Measurements from ENCODE around the gene PACRG. TPM values are rescaled to one million over a fixed set of nuclear protein-coding genes. Genes with fewer than 3 reads are reported as not detected.

The PACRG gene
- total and polyA plus RNA-seq, 2 donors (not counting 3 experiments of a cell fraction or from before 2014, with no cell fraction given), result 0.08 TPM; not detected in 1

DNA sequence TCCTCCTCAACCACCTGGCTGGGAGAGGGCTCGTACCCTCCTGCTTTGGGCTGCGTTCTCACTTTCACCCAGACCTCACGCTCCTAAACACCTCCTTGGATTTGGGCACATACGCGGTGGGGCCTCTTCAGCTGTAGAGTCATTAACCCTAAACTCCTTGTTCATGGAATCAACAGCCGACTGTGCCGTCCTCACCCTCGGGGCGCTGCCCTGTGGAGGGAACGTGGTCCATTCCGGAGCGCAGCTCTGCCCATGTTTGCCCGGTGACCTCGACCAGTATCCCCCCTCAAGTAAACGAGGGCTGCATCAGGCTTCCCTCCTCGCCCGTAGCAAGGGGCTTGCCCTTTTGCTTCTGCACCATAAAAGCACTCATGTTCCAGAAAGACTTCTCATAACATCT, 512.8 kb downstream of the PACRG start:
- no peak overlapping the region for H3K4me3 ChIP-seq (replicated peaks in 1 of 3; ENCODE audit: insufficient read depth in 1 of 3, low read depth in 1 of 3, low read length in 3 of 3)
- no peaks in the 10 kb centered on the region for H3K9me3 ChIP-seq (replicated peaks; ENCODE audit: control insufficient read depth, insufficient read depth, low read length)
- CTCF ChIA-PET, result no interaction called here
- intact Hi-C loops (cut with micrococcal nuclease) (no loop called here), dilution Hi-C loops (cut with MboI; ENCODE audit: extremely low pct_ligation_motif_present, low sequenced_read_pairs) (no loop called here)
- no peak overlapping the region for H3K27ac ChIP-seq (ENCODE audit: insufficient read depth, low read depth, low read length)
- POLR2A ChIA-PET, result no interaction called here
- no peaks in the 10 kb centered on the region for H4K20me1 ChIP-seq (replicated peaks; ENCODE audit: control insufficient read depth, extremely low read depth, insufficient read depth, low read length)
- H3K9me1 ChIP-seq (replicated peaks; ENCODE audit: control insufficient read depth, extremely low read depth, insufficient read depth, low read length), result no peaks in the 10 kb centered on the region
- H3K9ac ChIP-seq (replicated peaks; ENCODE audit: extremely low read depth, insufficient read depth, low read length), result no peak overlapping the region
- no peak overlapping the region for H2AFZ ChIP-seq (ENCODE audit: low read depth, low read length)
- no peak for FAIRE-seq
- no TSS peak for BruUV-seq (replicated peaks)
- H3K27me3 ChIP-seq (ENCODE audit: control insufficient read depth in 2 of 2, insufficient read depth in 2 of 2, low read length in 2 of 2), result no peaks in the 10 kb centered on the region
- no peaks in the 10 kb centered on the region for H3K36me3 ChIP-seq (ENCODE audit: control insufficient read depth in 2 of 2, extremely low read depth in 1 of 2, insufficient read depth in 2 of 2, low read length in 2 of 2)
- DNase-seq (ENCODE audit: low read depth, low spot score), result no peak
- TF ChIP-seq JUN (IDR thresholded peaks at IDR 0.05; ENCODE audit: borderline replicate concordance, insufficient read depth, insufficient read length, low read depth), result no peak
- H3K4me1 ChIP-seq (ENCODE audit: control insufficient read depth, extremely low read depth, insufficient read depth, low read length), result no peaks in the 10 kb centered on the region
- H3K79me2 ChIP-seq (ENCODE audit: control insufficient read depth, insufficient read depth, low read length), result no peaks in the 10 kb centered on the region
- H3K4me2 ChIP-seq (ENCODE audit: insufficient read depth, low read length), result no peak overlapping the region

DNA sequence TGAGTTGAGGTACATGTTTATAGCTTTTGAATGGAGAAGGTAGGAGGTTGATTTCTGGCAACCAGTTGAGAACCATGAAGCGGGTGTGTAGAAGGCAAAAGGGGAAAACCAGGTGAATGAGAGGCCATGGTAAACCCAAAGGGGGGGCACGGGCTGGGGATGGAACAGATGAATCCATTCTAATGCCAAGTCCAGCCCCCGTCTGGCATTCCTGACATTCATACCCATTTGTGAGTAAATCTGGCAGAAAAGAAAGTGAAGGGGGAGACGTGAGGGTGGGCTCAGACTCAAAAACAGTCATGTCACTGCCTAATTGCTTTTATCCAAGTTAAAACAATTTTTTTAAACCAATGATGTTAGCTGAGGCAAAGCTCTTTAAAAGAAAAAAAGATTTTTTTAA, 513.9 kb downstream of the PACRG start:
- DNase-seq (ENCODE audit: low read depth, low spot score), result no peak
- no peak for FAIRE-seq
- BruUV-seq (replicated peaks), result no TSS peak
- Histone ChIP-seq H3K36me3 (ENCODE audit: control insufficient read depth in 2 of 2, extremely low read depth in 1 of 2, insufficient read depth in 2 of 2, low read length in 2 of 2) (no peaks in the 10 kb centered on the region), H3K9me1 (replicated peaks; ENCODE audit: control insufficient read depth, extremely low read depth, insufficient read depth, low read length) (no peaks in the 10 kb centered on the region), H3K9me3 (replicated peaks; ENCODE audit: control insufficient read depth, insufficient read depth, low read length) (no peaks in the 10 kb centered on the region), H3K4me3 (replicated peaks in 1 of 3; ENCODE audit: insufficient read depth in 1 of 3, low read depth in 1 of 3, low read length in 3 of 3) (no peak overlapping the region), H3K79me2 (ENCODE audit: control insufficient read depth, insufficient read depth, low read length) (no peaks in the 10 kb centered on the region), H4K20me1 (replicated peaks; ENCODE audit: control insufficient read depth, extremely low read depth, insufficient read depth, low read length) (no peaks in the 10 kb centered on the region), H3K4me1 (ENCODE audit: control insufficient read depth, extremely low read depth, insufficient read depth, low read length) (no peaks in the 10 kb centered on the region), H3K4me2 (ENCODE audit: insufficient read depth, low read length) (no peak overlapping the region), H3K27me3 (ENCODE audit: control insufficient read depth in 2 of 2, insufficient read depth in 2 of 2, low read length in 2 of 2) (no peaks in the 10 kb centered on the region), H2AFZ (ENCODE audit: low read depth, low read length) (no peak overlapping the region), H3K27ac (ENCODE audit: insufficient read depth, low read depth, low read length) (no peak overlapping the region), H3K9ac (replicated peaks; ENCODE audit: extremely low read depth, insufficient read depth, low read length) (no peak overlapping the region)
- CTCF ChIA-PET, result no interaction called here
- no peak for TF ChIP-seq POLR2AphosphoS5 (IDR thresholded peaks at IDR 0.05; ENCODE audit: insufficient read depth, low read depth, low read length)
- no peak for TF ChIP-seq EZH2 (IDR thresholded peaks at IDR 0.05; ENCODE audit: borderline replicate concordance, low read depth, low read length, severe bottlenecking)
- TF ChIP-seq FOS (IDR thresholded peaks at IDR 0.05; ENCODE audit: borderline replicate concordance, insufficient read depth, low read length), result no peak
- no peak for TF ChIP-seq GATA2 (IDR thresholded peaks at IDR 0.05; ENCODE audit: insufficient read depth, insufficient read length, low read depth, low read length)
- TF ChIP-seq, protein P1, sequence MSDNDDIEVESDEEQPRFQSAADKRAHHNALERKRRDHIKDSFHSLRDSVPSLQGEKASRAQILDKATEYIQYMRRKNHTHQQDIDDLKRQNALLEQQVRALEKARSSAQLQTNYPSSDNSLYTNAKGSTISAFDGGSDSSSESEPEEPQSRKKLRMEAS (IDR thresholded peaks at IDR 0.05; ENCODE audit: insufficient read depth, insufficient read length), result no peak
- TF ChIP-seq MYC (IDR thresholded peaks at IDR 0.05; ENCODE audit: low read depth, low read length), result no peak
- no peak for TF ChIP-seq JUN (IDR thresholded peaks at IDR 0.05; ENCODE audit: borderline replicate concordance, insufficient read depth, insufficient read length, low read depth)
- POLR2A ChIA-PET, result no interaction called here
- intact Hi-C loops (cut with micrococcal nuclease) (no loop called here), dilution Hi-C loops (cut with MboI; ENCODE audit: extremely low pct_ligation_motif_present, low sequenced_read_pairs) (no loop called here)
